GM18508 (cell line): ENCODE measurements around the gene RIMBP2.
"Not testable (repeated sequence)": the region's sequence is repeated elsewhere in the genome, so short reads cannot be mapped to it uniquely, and the experiment has no call there.

Source experiments
- ATAC-seq: cut with Tn5 transposase; IDR thresholded peaks from one replicate; pipeline ENCODE4 v1.9.1; 2021; ENCODE audit warnings: moderate number of reproducible peaks; ENCODE audit not compliant: insufficient read depth, unreplicated experiment

The RIMBP2 gene

DNA sequence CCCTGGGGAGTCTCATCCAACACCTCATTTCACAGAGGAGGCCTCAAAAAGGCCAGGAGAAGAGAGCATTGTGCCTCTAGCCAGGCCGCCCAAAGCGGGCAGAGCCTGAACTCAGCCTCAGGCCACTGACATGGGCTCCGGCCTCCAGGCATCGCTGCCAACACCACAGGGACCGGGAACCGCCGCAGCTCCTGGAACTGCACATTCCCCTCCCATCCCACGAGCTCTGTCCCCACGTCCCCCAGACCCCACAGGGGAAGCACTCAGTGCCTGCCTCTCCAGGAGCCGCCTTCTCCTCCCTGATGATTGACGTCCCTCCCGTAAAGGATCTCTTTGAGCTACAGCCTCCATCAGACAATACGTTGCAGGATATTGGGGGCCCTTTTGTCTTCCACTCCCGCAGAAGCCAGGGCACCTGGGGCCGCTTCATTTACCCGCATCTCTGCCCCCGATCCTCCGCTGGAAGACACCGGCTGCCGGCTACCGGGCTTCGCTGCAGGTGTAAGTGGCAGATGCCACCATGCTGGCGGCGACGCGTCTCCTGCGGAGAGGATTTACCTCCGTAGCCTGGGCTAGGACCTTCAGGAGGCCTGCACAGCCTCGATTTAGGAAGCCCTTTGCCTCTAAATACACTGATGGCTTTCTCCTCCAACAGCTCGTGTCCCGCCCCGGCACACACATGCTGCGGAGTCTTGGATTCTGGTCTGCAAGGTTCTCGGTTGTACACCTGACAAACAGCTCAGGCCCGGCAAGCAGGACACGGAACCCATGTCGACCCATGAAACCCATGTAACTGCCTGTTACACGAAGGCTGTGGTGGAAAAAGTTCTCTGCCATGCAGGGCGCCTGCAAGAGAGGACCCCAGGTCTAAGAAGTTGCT is 104.8 kb downstream of the RIMBP2 start:
- ATAC-seq: no peak

DNA sequence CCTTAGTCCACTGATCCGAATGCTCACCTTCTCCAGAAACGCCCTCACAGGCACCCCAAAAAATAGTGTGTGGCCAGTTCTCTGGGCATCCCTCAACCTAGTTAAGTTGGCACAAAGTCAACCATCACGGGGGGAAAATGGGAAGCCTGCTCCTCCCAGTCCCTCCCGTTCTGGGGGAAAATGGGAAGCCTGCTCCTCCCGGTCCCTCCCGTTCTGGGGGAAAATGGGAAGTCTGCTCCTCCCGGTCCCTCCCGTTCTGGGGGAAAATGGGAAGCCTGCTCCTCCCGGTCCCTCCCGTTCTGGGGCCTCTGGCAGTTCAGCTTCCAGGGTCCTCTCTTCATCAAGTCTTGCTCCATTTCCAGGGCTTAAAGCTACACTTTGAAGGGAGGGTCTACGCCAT is 106.1 kb downstream of the RIMBP2 start:
- ATAC-seq: no peak

DNA sequence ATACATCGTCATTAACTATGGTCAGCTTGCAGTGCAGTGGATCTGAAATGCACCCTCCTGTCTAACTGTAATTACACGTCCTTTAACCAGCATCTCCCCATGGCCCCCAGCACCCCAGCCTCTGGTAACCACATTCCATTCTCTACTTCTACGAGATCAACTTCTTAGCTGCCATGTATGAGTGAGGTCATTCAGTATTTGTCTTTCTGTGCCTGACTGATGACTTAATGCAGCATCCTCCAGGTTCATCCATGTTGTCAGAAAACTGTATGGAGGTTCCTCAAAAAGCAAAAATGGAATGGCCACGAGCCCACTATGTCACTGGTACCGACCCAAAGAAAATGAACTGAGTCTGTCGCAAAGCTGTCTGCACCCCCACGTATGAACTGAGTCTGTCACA is 107.3 kb downstream of the RIMBP2 start:
- ATAC-seq: no peak

GRCh38 chr12:130608132-130608531 is 108.0 kb downstream of the RIMBP2 start:
- no peak for ATAC-seq

DNA sequence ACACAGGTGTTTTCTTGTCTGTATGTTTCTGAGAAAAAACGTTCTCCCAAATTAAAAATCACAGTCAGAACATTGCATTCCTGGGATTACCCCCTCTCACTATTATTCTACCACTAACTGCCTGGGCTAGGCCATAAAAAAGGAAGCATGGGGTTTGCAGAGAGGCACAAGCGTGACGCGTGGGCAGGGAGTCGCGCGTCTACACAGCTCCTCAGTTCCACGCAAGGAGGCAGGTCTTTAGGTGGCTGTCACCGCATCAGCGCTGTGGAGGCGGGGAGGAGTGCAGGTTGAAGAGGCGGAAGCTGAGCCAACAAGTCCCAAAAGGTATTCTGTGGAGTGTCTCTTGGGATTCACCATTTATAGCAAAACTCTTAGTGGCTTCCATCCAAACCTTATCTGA is 109.9 kb downstream of the RIMBP2 start:
- ATAC-seq: no peak

GRCh38 chr12:130603396-130603965 is 112.6 kb downstream of the RIMBP2 start:
- no peak for ATAC-seq

- no peak for ATAC-seq
Observed at GRCh38 chr12:130602251-130602650, 113.8 kb downstream of the RIMBP2 start.

GRCh38 chr12:130601327-130601726 is 114.8 kb downstream of the RIMBP2 start:
- ATAC-seq: no peak

GRCh38 chr12:130596241-130596640 is 119.9 kb downstream of the RIMBP2 start:
- no peak for ATAC-seq

DNA sequence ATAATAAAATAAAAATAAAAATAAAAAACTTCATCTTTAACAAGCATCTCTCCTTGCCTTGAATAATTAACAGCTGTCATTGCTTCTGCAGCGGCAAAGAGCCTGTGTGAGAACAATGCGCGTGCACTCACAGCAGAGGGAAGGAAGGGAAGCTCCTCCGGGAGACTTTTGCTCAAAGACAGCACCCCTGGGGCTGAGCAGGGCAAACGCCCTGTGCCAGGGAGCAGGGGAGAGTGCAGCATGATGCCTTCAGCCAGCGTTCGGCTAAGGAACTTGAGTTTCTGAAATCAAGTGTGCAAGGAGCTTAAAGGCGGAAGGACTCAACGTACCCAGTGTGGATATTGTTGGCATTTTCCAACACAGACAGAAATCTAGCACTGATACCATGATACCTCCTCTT is 120.5 kb downstream of the RIMBP2 start:
- no peak for ATAC-seq

- ATAC-seq: no peak
Observed at GRCh38 chr12:130593056-130593455, 123.0 kb downstream of the RIMBP2 start.

GRCh38 chr12:130592641-130593040 is 123.5 kb downstream of the RIMBP2 start:
- no peak for ATAC-seq

- no peak for ATAC-seq
Observed at GRCh38 chr12:130591736-130592135, 124.4 kb downstream of the RIMBP2 start.

DNA sequence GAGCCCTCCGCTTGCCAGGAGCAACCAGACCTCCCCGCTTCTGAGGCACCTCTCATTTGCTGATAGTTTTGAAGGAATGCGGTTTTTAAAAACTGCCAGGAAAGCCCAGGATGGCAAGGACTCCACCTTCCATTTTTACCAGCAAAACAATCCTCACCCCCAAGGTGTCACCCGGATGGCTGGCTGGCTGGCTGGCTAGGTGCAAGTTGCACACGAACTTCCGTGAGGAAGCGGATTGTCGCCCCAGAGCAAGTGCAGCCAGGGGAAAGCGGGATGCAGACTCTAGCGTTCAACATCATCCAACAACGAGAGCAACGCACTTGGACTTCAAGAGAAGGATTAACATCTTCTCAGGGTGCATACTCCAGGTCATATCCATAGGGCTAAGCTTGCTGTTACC is 125.4 kb downstream of the RIMBP2 start:
- ATAC-seq: no peak

GRCh38 chr12:130589540-130590317 is 126.4 kb downstream of the RIMBP2 start:
- ATAC-seq: no peak

DNA sequence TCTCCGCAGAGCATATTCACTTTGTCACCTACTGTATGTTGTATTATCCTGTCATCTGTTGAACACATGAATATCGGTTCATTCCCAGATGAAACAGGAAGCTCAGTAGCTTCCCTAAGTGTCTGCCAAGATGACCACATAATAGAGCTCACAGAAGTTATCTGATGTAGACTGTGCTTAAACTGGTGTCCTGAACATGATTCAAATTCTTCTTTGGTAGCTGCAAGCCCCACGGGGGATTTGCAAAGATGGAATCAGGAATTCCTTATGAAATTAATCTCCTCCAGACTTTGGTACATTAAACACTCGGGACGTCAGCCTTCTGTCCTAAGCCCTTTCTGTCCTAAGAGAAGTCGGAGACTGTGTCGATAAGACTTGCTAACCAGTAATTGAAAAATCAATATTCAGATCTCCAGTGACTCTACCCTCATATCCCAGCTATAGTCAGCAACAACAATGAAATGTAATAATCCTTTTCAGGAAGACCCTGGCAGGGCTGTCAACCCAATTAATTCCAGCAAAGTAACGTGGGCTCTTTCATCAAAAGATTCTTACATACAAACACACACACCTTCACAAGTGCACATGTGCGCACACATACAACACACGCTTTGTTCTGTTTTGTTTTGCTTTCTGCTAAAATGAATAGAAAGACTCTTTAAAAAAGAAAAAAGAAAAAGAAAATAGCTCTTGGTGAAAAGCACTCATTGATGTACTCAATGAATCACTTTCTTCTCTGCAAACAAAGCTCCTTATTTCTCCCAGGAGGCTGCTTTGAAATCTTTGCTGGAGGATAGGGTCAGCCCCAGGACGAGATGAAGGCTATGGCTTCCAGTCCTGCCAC is 127.2 kb downstream of the RIMBP2 start:
- no peak for ATAC-seq

DNA sequence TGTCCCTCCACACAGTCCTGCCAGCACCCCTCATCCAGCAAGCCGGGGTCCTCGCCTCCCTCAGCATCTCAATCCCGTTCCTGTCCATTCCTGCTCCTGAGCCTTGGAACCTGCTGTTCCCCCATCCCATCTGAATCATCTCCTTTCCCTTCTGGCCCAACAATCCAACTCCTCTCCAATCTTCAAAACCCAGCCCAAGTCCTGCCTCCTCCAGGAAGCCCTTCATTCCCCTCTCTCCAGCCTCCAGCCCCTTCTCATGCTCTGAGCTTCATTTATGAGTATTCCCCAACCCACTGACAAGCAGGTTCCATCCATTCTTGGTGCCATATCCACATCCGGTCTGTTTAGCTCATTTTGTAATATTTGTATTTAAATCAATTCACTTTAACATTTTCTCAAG is 128.1 kb downstream of the RIMBP2 start:
- ATAC-seq: no peak

DNA sequence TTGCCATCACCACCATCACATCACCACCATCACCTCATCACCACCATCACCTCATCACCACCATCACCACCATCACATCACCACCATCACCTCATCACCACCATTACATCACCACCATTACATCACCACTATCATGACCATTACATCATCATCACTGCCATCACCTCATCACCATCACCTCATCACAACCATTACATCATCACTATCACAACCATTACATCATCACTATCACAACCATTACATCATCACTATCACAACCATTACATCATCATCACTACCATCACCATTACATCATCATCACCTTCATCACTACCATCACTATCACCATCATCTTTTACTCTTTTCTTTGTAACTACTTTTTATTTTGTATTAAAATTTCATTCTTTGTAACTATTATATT is 131.6 kb downstream of the RIMBP2 start:
- ATAC-seq: not testable (repeated sequence)

- ATAC-seq: no peak
Observed at GRCh38 chr12:130583800-130584199, 132.3 kb downstream of the RIMBP2 start.

DNA sequence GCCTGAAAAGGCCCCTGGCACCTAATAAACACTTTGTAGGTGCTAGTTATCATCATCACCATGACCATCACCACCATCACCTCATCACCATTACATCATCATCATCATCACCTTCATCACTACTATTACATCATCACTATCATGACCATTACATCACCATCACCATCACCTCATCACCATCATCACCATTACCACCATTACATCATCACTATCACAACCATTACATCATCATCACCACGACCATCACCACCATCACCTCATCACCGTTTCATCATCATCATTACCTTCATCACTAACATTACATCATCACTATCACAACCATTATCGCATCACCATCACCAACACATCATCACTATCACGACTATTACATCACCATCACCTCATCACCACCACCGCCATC is 132.8 kb downstream of the RIMBP2 start:
- no peak for ATAC-seq
